T-helper 22 cell (primary cell): ENCODE data around the gene CARD10.
A peak's percentile ranks its signal among the peaks of the same experiment; 100 is the strongest.
"Not testable (repeated sequence)": the region's sequence is repeated elsewhere in the genome, so short reads cannot be mapped to it uniquely, and the experiment has no call there.

Source experiments
- DNase-seq: peaks from one replicate; pipeline ENCODE4 v3.0.0-alpha.2; 2020; ENCODE audit warnings: low read depth

The CARD10 gene

DNA sequence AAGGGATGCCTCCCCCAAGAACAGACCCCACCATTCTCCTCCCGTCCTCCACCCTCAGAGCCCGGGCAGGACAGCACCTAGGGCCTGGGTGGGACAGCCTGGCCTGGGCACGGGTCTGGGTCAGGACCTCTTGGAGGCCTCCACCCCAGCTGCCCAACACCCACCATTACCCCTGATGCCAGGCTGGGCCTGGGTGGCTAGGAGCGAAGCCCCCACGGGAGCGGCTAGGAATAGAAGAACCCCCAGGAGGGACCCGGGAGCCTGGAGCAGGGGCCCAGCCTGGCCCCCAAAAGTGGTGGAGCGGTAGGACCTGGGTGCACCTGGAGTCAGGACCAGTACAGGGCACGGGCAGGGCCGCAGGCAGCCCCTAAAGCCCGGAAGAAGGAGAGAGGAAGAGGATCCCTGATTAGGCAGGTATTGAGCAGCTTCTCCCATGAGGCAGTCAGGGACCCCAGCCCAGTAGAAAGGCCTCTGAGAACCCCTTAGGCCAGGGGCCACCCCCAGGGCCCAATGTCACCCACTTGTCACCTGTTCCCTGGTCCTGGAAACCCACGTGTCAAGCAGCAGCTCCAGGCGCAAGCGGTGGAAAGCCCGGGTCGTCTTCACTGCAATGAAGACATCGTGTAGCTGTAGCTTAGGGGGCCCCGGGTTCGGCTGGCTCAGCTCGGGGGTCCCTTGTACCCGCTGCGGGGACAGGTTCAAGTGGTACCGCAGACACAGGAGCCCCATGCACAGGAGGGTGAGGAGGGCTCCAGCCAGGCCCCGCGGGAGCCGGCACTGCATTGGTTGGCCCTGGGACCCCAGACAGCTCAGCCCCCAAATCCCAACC, 33.6 kb downstream of the CARD10 start:
- no peak for DNase-seq

DNA sequence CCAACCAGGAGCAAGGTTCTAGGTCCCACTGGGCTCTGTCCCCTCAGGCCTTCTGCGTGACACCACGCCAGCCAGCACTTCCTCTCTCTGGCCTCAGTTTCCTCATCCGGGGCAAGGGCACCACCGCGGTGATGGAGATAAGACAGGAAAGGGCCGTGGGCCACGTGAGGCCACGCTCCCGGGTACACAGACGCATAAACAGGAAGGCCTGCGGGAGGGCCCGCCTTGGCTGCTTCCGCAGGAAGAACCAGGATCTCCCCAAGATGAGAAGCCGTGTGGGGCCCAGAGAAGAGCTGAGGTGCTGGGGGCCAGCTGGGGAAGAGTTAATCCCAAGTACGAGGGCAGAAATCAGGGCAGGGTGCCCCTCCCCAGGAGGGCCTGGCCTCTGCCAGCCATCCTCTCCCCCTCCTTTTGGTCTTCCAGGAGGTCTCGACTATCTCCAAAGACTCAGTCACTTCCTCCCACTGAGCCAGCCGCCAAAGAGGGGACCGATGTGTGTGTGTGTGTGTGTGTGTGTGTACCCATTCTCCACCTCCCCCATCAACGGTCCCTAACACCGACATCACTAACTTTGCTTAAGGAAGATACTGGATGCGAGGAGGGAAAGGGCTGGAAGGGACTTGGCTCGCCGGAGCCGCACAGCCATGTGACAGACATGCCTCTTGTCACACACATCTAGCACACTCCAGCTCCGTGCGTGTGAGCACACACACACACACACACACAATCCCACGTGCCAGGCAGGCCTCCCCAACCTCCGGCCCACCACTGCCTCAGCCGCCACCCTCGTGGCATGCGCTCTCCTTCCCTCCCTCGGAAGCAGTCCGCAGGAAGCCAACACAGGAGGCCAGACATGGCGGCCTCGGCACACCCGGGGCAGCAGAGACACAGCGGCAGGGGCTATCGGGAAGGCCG, 34.5 kb downstream of the CARD10 start:
- DNase-seq: peak; percentile 73

DNA sequence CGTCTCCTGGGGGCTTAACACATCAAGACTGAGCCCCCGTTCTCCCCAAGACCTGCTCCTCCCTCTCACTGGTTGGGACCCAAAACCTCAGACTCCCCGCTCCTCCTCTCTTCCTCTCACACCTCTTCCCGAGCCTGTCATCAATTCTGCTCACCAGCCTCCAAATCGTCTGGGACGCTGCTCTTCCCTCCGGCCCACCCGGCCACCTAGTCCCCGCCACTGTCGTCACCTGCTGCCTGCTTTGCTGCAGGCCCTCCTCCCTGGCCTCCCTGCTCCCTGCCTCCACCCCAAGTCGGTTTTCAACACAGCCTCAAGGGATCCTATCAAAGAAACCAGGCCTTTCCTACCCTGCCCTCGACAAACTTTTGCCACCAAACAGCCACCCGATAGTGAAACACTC, 36.2 kb downstream of the CARD10 start:
- DNase-seq: no peak

DNA sequence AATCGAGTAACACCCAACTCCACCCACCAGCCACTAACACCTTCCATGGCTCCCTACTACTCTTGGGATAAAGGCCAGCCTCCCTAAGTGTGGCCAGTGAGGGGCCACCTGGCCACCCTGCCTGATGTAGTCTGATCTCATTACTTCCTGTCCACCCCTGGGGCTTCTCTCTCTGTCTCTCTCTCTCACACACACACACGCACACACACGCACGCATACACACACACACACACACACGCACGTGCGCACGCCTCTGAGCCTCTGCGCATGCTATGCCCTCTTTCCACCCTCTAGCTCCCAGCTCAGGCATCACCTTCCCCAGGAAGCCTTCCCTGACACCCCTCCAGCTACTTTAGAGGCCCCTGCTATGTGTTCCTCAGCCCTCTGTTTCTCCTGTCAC, 37.0 kb downstream of the CARD10 start:
- no peak for DNase-seq

DNA sequence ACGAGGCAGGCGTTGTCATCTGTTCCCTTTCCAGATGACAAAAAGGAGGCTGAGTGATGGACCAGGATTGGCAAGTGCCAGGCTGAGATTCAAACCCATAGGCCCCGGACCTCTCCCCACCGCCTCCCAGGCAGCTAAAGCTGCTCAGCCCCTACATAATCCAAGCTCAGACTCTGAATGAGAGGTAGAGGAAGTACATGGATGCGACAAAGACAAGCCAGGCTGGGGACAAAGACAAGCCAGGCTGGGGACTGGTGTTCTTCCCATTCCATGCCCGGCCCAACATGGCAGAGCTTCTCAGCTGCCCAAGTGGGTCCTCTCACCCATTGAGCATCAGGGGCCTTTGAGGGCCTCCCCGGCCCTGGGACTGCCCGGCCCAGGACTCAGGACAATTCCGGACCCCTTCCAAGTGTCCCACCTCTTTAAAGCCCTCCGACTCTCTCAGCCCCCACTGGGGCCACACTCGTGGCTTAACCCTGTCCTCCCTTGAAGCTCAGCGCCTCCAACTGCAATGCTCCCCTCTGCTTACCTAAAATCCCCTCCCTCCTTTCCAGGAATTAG, 37.8 kb downstream of the CARD10 start:
- DNase-seq: no peak

DNA sequence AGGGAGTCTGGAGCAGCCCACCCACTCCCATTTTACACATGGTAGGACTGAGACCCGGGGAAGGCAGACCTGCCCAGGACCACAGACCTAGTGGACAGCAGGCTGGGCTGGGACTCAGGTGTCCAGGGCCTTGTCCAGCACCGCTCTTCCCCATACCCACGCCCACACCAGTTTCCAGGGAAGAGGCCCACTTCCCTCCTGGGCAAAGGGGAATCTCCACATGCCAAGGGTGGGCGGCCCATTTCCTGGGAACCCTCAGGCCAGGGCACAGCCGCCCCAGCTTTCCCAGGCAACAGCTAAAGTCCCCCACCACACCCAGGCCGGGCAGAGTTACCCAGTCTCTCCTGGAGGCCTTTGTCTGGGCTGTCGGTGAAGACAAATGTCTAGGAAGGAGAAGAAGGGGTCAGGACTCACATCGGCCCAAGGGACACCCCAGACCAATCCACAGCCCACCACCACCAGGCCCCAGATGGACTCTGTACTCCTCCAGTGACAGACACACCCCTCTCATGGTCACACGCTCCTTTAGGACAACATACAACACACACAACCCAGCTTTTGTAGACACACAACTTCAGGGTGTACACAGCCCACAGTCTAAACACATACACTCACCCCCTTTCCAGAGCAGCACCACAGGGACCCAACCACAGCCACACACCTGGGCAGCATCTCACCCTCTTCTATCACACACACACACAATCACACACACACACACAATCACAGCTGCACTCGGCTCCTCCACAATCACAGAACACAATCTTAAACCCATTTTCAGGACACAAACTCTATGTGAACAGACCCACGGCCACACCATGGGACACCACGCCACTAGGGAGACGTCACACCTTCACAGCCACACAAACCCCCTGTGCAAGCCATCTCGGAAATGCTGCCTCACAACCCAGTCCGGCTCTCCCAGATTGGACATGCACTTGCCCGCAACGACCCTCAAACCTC, 38.5 kb downstream of the CARD10 start:
- DNase-seq: no peak

DNA sequence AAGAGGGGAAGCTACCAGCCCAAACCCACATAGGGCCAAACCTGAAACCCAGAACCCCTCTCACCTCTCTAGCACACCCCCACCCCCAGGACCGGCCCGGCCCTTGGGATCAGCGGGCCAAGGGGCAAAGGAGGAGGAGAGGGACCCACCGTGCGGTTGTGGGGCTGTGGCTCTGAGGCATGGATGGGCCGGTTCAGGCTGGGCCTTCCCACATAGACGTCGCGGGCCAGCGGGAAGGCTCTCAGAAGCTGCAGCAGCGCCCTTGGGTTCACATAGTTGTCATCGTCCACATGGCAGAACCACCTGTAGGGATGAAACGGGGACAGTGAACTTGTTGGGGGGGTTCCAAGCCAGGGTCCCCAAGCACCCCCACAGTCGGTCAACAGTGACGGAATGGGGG, 40.0 kb downstream of the CARD10 start:
- DNase-seq: no peak

DNA sequence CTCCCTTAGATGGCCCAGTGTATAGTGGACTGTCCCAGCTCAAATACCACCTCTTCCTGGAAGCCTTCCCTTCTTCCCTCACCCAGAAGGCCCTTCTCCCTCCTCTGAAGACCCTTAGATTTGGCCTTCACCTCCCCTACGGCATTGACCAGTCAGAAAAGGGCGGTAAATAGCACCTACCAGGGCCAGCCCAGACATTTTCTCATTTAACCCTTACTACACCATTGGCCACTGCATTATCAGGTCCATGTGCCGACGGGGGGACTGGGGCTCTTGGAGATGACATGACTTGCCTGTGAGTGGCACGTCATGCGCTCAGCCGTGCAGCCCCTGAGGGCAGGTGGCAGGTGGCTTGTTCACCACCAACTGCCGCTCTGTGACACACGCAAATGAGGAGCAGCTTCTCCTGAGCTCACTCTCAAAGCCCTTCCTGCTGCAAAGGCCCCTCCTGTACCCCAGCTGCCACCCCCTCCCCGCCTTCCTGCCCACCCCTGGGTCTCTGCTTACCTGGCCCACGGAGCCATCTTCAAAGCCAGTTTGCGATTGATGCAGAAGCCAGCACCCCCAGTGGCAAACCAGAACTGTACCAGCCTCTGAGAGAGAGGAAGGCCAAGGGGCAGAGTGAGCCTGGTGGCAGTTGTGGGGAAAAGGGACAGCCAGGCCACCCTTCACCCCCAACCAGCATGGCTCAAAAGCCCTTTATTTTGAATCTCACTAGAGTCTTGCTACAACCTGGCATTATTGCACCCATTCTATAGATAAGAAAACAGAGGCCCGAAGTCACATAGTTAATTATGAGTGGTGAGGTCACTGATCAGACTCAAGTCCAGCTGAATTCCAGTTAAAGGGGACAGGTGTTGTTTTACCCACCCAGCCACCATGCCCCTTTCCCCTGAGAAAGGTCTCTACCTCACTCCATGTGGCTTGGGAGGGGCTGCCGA, 42.6 kb downstream of the CARD10 start:
- no peak for DNase-seq

DNA sequence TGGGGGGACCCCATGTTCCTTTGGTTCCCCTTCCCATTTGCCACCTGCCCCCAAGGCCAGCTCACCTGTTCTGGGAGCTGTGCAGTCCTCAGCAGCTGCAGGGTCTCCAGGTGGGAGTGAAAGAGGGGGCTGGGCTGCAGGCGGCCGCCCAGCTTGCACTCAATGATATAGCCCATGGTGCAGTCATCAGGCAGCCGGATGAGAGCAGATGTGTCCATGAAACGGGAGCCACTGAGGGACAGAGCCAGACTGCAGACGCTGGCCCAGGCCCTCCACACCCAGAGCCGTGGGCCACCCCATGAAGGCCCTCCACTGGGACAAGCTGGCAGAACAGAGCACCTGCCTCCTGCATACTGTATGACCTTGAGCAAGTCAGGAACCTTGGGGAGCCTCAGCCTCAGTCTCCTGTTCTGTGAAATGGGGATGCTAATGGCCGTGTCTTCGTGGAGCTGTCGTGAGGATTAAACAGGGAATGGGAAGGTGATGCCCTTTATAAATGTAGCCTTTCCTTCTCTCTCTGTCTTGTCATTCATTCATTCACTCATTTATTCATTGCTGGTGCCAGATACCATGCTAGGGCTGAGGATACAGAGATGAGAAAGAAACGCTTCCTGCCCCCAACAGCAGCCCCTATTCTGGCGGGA, 44.6 kb downstream of the CARD10 start:
- no peak for DNase-seq

DNA sequence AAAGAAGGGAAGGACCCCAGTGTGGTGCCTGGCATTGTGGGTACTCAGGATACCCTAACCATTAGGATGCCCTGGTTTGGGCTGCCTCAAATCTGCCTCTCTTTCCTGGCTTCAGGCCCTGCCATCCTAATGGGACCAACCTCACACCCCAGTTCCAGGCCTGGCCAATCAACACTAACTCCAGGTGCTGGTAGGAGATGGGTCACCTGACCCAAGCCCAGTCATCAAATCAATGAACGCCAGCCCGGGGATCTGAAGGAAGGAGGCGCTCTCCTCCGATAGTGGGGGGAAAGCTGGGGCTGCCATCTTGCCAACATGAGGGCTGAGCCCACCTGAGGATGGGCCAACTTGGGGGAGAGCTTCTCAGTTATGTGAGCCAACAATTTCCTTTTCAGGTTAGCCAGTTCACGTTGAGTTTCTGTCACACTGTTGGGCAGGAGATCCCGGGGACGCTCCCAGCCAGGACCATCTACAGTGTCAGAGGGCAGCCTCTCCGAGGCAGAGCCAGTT, 45.7 kb downstream of the CARD10 start:
- no peak for DNase-seq

DNA sequence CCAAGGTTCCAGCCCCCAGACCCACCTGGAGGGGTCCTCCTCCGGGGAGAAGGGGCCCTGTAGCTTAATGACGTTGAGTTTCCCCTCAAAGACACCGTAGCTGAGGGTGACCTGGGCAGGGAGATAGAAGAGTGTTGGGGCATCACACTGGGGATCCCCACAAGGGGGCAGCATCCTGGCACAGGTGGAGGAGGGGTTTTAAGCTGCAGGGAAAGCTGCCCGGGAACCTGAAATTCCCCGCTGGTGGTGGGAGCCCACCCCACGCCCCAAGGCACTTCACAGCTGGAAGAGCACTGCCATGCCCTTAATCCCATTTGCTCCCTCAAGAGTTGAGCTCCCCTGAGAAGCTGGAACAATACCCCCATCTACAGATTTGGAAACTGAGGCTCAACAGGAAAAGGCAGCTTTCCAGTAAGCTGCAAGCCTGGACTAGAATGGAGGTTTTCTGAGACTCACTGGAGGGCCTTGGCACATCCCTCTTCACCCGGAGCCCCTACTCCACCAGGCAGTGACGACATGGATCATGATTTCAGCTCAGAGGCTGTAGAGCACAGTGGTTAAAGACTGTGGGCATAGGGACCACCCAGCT, 46.7 kb downstream of the CARD10 start:
- no peak for DNase-seq

DNA sequence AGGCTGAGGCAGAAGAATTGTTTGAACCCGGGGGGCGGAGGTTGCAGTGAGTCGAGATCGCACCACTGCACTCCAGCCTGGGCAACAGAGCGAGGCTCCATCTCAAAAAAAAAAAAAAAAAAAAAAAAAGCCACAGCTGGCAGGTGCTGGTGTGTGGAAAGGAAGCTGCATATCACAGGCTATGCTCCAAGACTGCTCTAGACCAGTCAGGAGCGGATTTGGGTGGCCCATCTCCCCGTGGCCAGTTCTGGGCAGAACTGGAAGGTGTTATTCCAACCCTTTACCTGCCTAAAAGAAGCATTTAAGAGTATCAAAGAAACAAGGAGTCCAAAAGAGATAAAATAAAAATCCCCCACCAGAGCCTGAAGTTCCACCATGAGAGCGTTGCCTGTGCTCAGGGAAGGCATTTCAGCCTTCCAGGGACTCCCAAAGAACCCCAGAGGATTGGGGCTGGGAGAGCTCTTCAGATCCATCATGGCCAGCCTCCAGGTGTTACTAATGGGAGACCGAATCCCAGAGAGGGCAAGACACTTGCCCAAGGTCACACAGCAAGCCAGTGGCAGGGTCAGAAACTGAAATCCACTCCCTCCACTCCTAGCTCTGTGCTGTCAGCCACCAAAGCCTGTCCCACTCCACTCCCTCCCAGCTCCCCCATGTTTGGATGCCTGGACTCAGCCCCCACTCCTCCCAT, 47.3 kb downstream of the CARD10 start:
- no peak for DNase-seq

DNA sequence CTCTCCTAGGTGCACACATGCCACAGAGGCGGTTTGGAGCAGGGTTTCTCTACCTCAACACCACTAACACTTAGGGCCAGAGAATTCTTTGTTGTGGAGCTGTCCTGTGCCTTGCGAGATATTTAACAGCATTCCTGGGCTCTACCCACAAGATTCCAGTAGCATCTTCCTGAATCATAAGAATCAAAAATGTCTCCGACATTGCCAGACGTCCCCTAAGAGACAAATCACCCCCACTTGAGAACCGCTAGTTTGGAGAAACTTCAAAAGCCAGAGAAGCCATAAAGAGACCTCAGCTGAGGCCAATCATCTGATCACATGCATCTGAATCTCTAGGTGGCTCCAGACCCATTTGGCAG, 49.1 kb downstream of the CARD10 start:
- DNase-seq: no peak

DNA sequence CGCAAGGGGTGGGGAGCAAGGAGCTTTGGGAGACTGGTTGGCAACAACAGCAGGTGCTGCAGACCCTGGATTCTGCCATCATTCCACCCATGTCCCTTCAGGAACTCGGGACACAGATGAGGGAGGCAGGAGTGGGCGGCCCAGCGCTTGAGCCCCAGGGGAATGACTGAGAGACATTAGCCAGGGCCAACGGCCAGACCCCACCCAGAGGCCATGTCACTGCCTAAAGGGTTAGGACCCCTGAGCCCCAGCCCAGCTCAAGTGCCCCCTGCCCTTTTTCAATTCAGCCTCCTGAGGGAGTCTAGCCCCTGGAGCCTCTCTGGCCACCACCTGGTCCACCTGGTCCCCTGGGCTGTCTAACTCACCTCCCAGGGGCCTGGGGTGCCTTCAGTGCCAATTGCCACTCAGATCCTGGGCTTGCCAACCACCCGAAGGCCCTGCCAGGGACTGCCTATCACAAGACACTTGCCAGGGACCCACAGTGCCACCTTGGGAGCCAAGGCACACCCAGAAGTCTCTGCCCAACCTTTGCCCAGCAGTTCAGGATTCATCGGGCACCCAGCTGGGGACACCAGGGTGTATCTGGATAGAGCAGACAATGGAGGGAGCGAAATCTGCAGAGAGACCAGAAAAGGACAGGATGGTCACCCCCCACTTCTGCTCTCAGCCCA, 49.7 kb downstream of the CARD10 start:
- no peak for DNase-seq

DNA sequence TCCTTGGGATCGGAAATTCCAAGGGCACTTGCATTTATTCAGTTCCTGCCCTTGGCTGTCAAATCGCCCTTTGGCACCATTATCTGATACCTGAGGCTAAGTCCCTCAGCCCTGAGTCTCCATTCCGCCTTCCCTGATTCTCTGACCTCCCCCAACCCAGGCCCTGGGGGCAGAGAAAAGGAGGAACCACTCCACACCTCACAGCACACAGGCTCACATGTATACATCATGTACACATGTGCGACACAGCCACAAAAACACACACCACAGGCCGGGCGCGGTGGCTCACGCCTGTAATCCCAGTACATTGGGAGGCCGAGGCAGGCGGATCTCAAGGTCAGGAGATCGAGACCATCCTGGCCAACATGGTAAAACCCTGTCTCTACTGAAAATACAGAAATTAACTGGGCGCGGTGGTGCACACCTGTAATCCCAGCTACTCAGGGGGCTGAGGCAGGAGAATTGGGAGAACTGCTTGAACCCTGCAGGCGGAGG, 51.0 kb downstream of the CARD10 start:
- DNase-seq: not testable (repeated sequence)

DNA sequence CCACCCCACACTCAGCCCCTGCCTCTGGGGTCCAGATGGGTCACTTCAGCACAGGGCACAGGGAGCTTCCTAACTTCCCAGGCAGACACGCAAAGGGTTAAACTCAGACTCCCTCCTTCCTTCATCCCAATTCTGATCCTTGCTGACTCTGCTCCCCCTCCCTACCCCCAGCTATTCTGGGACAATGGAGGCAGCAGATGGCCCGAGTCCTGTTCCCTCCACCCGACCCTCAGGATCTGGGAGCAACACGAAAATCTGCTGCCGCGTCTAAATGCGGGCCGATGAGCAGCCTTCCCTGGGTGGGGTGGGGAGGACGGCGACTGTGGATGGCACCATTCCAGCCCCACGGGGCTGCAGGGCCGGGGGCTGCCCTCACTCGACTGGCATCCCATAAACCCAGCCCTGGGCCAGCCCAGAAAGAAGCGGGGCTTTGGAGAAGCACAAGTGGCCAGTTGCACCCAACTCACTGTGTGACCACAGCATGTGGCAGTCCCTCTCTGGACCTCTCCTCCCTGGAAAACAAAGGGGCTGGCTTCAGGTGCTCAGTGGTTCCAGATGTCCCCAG, 51.7 kb downstream of the CARD10 start:
- no peak for DNase-seq

DNA sequence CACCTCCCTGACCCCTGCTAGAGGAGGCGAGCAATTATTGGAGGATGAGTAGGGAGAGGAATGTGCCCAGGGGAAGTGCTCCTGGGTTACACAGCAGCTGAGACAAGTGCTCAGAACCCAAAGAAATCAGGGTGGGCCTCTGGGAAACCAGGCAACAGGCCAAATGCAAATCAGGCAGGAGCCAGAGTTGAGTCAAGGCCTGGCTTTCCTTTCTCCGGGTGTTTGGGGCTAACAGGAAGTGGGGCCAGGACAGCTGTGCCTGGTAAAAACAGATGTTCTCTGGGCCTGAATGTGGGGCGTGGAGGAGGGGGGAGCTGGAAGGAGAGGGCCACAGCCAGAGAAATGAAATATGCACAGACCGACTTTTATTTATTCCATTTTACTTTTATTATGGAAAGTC, 55.0 kb downstream of the CARD10 start:
- no peak for DNase-seq

DNA sequence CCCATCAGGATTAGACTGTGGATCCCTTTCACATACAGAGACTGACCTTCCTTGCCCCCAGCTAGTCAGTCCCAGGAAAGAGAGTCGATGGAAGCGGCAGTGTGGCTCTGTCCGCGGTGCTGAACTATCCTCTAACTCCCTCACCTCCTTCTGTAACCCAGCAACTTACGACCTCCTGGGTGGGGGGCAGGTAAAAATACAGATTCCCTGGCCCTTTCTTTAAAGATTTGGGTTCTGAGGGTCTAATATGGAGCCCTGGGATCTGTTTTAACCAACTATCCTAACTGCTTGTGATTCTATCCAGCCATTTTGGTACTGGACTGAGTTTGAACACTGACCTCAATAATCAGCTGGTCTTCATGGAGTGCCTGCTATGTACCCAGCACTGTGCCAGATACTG, 56.2 kb downstream of the CARD10 start:
- no peak for DNase-seq
